Neuronal stem cell (in vitro differentiated cells): ENCODE results near the gene POLR1A.

ENCODE experiments used
- DNase-seq: peaks from one replicate; pipeline ENCODE4 v3.0.0-alpha.2; 2013; ENCODE audit warnings: low spot score
- H2AFZ ChIP-seq: one replicate; pipeline ENCODE4 v1.6.1; 2013; ENCODE audit warnings: mild to moderate bottlenecking, low read length, inconsistent platforms
- H2AK5ac ChIP-seq: 2 replicates; pipeline ENCODE4 v1.6.1; 2013; ENCODE audit warnings: low read depth, mild to moderate bottlenecking, inconsistent platforms, low read length, moderate library complexity, mixed read lengths
- H2BK120ac ChIP-seq: 2 replicates; pipeline ENCODE4 v1.6.1; 2013; ENCODE audit warnings: low read depth, mild to moderate bottlenecking, inconsistent platforms, low read length, moderate library complexity, mixed read lengths
- H2BK12ac ChIP-seq: one replicate; pipeline ENCODE4 v1.6.1; 2013; ENCODE audit warnings: low read length, inconsistent platforms
- H2BK15ac ChIP-seq: 2 replicates; pipeline ENCODE4 v1.6.1; 2013; ENCODE audit warnings: mild to moderate bottlenecking, low read length, inconsistent platforms, mixed read lengths
- H2BK5ac ChIP-seq: one replicate; pipeline ENCODE4 v1.6.1; 2013; ENCODE audit warnings: inconsistent platforms, mild to moderate bottlenecking, low read length, moderate library complexity
- H3K14ac ChIP-seq: one replicate; pipeline ENCODE4 v1.6.1; 2013; ENCODE audit warnings: low read length, inconsistent platforms
- H3K18ac ChIP-seq: 2 replicates; pipeline ENCODE4 v1.6.1; 2013; ENCODE audit warnings: low read length, inconsistent platforms
- H3K23ac ChIP-seq: 2 replicates; pipeline ENCODE4 v1.6.1; 2013; ENCODE audit warnings: low read depth, mild to moderate bottlenecking, mixed read lengths, low read length, inconsistent platforms; ENCODE audit not compliant: poor library complexity
- H3K27ac ChIP-seq: replicated peaks from 3 replicates; pipeline ENCODE4 v1.5.1; 2013; ENCODE audit warnings: low read length, inconsistent platforms
- H3K27me3 ChIP-seq, 3 experiments: 2 replicates each; pipeline ENCODE4 v1.6.1; 2013; ENCODE audit warnings: low read length in 3 of 3, mild to moderate bottlenecking in 2 of 3, inconsistent platforms in 1 of 3, low read depth in 1 of 3, mixed read lengths in 1 of 3, moderate library complexity in 1 of 3; ENCODE audit not compliant: control insufficient read depth in 3 of 3, insufficient read depth in 3 of 3
- H3K36me3 ChIP-seq, 2 donors: replicated peaks in 1 of 2; 2 replicates each; pipeline ENCODE4 v1.6.1; 2013; ENCODE audit warnings: low read length in 2 of 2; ENCODE audit not compliant: control insufficient read depth in 2 of 2, insufficient read depth in 2 of 2
- H3K4ac ChIP-seq: 2 replicates; pipeline ENCODE4 v1.6.1; 2013; ENCODE audit warnings: inconsistent platforms, mild to moderate bottlenecking, low read length, moderate library complexity
- H3K4me1 ChIP-seq, 2 donors: 1 replicate in 1 of 2; 2 replicates in 1 of 2; pipeline ENCODE4 v1.6.1; 2013; ENCODE audit warnings: low read length in 2 of 2, low read depth in 1 of 2; ENCODE audit not compliant: control insufficient read depth in 2 of 2, insufficient read depth in 1 of 2
- H3K4me2 ChIP-seq: one replicate; pipeline ENCODE4 v1.6.1; 2013; ENCODE audit warnings: mild to moderate bottlenecking, low read length, inconsistent platforms; ENCODE audit not compliant: insufficient read depth, poor library complexity, severe bottlenecking
- H3K4me3 ChIP-seq, 2 donors: 2 replicates each; pipeline ENCODE4 v1.5.1; 2013; ENCODE audit warnings: low read length in 2 of 2, mild to moderate bottlenecking in 2 of 2, inconsistent platforms in 1 of 2, moderate library complexity in 1 of 2
- H3K79me1 ChIP-seq: one replicate; pipeline ENCODE4 v1.6.1; 2013; ENCODE audit warnings: low read depth, mild to moderate bottlenecking, inconsistent platforms, low read length, moderate library complexity
- H3K9ac ChIP-seq: one replicate; pipeline ENCODE4 v1.6.1; 2013; ENCODE audit warnings: mild to moderate bottlenecking, low read depth, low read length, inconsistent platforms; ENCODE audit not compliant: poor library complexity
- H3K9me3 ChIP-seq, 2 donors: replicated peaks in 1 of 2; 2 replicates each; pipeline versions ENCODE3 to v1.6.1; 2013; ENCODE audit warnings: low read length in 2 of 2, mild to moderate bottlenecking in 2 of 2, inconsistent platforms in 1 of 2, low read depth in 1 of 2, mixed read lengths in 1 of 2, moderate library complexity in 1 of 2; ENCODE audit not compliant: control insufficient read depth in 2 of 2, insufficient read depth in 1 of 2
- H4K8ac ChIP-seq: one replicate; pipeline ENCODE4 v1.6.1; 2013; ENCODE audit warnings: low read depth, mild to moderate bottlenecking, inconsistent platforms, low read length, moderate library complexity
- H4K91ac ChIP-seq: one replicate; pipeline ENCODE4 v1.6.1; 2013; ENCODE audit warnings: low read length, low read depth, mild to moderate bottlenecking, inconsistent platforms; ENCODE audit not compliant: poor library complexity
- WGBS, 2 donors: extraction: QIAGEN DNeasy Blood & Tissue Kit; methylation state at CpG; one replicate each; pipeline ENCODE4 v1.1.7; 2013; ENCODE audit warnings: missing lambda C conversion rate in 2 of 2, mixed read lengths in 1 of 2; ENCODE audit not compliant: insufficient read length in 2 of 2, insufficient replicate concordance in 1 of 2; ENCODE audit errors: extremely low coverage in 2 of 2; 5-methylcytosine and 5-hydroxymethylcytosine counted together

POLR1A gene

DNA sequence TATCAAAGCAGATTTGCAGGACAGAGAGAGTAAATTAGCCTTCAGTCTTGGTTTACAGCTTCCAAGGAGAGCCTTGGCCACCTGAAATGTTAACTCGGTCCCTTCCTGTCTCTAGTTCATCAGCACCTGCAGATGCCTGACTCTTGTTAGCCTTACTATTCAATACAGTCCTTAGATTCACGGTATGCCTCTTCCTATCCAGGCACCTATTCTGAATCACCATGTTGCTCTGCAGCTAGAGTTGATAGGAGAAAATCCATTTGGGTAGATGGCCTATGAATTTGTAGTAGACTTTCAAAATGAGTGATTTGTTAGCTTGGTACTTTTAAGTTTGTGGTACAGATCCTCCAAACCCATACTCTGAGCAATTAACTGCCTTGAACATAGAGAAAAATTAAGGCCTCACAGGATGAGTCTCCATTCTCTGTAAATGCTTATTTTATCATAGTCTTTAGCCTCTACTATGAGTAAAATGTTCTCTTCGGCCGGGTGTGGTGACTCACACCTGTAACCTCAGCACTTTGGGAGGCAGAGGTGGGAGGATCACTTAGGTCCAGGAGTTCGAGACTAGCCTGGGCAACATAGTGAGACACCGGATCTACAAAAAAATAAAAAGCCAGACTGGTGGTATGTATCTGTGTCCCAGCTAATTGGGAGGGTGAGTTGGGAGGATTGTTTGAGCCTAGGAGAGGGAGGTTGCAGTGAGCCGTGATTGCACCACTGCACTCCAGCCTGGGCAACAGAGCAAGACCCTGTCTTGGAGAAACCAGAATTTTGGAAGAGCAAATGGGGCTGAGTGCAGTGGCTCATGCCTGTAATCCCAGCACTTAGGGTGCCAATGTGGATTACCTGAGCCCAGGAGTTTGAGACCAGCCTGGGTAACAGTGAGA lies 33.3 kb upstream of the POLR1A start:
- Histone ChIP-seq H3K4me3 (no peak overlapping the region), H3K4me1 (no peaks in the 10 kb centered on the region), H3K36me3 (peaks cover 46 to 98% of the 10 kb centered on the region in 2 donors), H2AFZ (no peak overlapping the region), H3K18ac (no peak overlapping the region), H3K27me3 (no peaks in the 10 kb centered on the region), H2BK15ac (no peak overlapping the region), H2BK120ac (no peak overlapping the region), H3K79me1 (no peaks in the 10 kb centered on the region), H2BK12ac (no peak overlapping the region), H4K91ac (no peak overlapping the region), H3K4ac (no peak overlapping the region), H4K8ac (no peak overlapping the region), H3K9ac (no peak overlapping the region), H3K14ac (no peak overlapping the region), H3K4me2 (no peak overlapping the region), H2BK5ac (no peak overlapping the region), H3K27ac (no peak overlapping the region), H3K9me3 (no peaks in the 10 kb centered on the region), H3K23ac (no peak overlapping the region), H2AK5ac (no peak overlapping the region)
- no CpG with 5 or more reads among the region's 7 CpGs for WGBS, 2 donors
- DNase-seq: no peak

GRCh38 chr2:86136141-86136540 lies 30.5 kb upstream of the POLR1A start:
- no CpG with 5 or more reads among the region's 2 CpGs for WGBS, 2 donors
- Histone ChIP-seq H2AFZ (no peak overlapping the region), H2BK12ac (no peak overlapping the region), H3K9me3 (no peaks in the 10 kb centered on the region), H3K27me3 (no peaks in the 10 kb centered on the region), H3K4ac (no peak overlapping the region), H3K14ac (no peak overlapping the region), H3K9ac (no peak overlapping the region), H2BK15ac (no peak overlapping the region), H3K79me1 (no peaks in the 10 kb centered on the region), H3K27ac (no peak overlapping the region), H3K4me1 (no peaks in the 10 kb centered on the region), H4K8ac (no peak overlapping the region), H3K4me3 (no peak overlapping the region), H2AK5ac (no peak overlapping the region), H2BK120ac (no peak overlapping the region), H4K91ac (no peak overlapping the region), H2BK5ac (no peak overlapping the region), H3K23ac (no peak overlapping the region), H3K36me3 (peaks cover 48 to 100% of the 10 kb centered on the region in 2 donors), H3K4me2 (no peak overlapping the region), H3K18ac (no peak overlapping the region)
- no peak for DNase-seq

GRCh38 chr2:86135653-86136052 lies 30.0 kb upstream of the POLR1A start:
- H3K14ac ChIP-seq: no peak overlapping the region
- WGBS, 2 donors: no CpG with 5 or more reads among the region's 5 CpGs
- H2BK12ac ChIP-seq: no peak overlapping the region
- no peak overlapping the region for H3K4ac ChIP-seq
- no peaks in the 10 kb centered on the region for H3K79me1 ChIP-seq
- H3K4me1 ChIP-seq: no peaks in the 10 kb centered on the region
- no peak overlapping the region for H3K23ac ChIP-seq
- no peak overlapping the region for H2BK5ac ChIP-seq
- no peak for DNase-seq
- no peak overlapping the region for H2AFZ ChIP-seq
- H2BK15ac ChIP-seq: no peak overlapping the region
- peaks cover 46 to 100% of the 10 kb centered on the region in 2 donors for H3K36me3 ChIP-seq
- no peak overlapping the region for H3K27ac ChIP-seq
- no peak overlapping the region for H3K18ac ChIP-seq
- H2AK5ac ChIP-seq: no peak overlapping the region
- no peak overlapping the region for H4K91ac ChIP-seq
- H3K27me3 ChIP-seq: no peaks in the 10 kb centered on the region
- H4K8ac ChIP-seq: no peak overlapping the region
- no peak overlapping the region for H3K9ac ChIP-seq
- no peak overlapping the region for H3K4me2 ChIP-seq
- H3K4me3 ChIP-seq: no peak overlapping the region
- no peaks in the 10 kb centered on the region for H3K9me3 ChIP-seq
- H2BK120ac ChIP-seq: no peak overlapping the region

DNA sequence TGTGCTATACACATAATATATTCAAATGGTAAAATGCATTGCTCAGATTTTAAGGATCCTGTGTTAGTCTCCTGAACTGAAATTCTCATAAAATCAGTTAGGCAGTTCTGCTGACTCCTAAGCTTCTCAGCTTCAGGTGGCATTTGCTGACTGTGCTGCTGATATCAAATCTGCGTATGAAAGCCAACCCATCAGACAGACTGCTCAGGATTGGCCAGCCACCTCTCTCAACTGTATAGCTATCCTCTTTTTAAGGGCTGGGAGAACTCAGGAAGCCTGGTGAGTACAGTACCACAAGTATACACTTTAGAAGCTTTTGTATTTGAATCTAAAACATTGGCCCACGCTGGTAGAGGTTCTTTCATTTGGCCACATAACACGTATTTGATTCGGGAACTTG lies 29.0 kb upstream of the POLR1A start:
- no peak overlapping the region for H3K9ac ChIP-seq
- no peaks in the 10 kb centered on the region for H3K79me1 ChIP-seq
- no peaks in the 10 kb centered on the region for H3K27me3 ChIP-seq
- no peak overlapping the region for H2BK12ac ChIP-seq
- no peak overlapping the region for H3K4me2 ChIP-seq
- no peak overlapping the region for H3K4me3 ChIP-seq
- no peak for DNase-seq
- no peak overlapping the region for H2BK15ac ChIP-seq
- no peak overlapping the region for H2AFZ ChIP-seq
- H3K4ac ChIP-seq: no peak overlapping the region
- no peak overlapping the region for H3K27ac ChIP-seq
- no peak overlapping the region for H4K91ac ChIP-seq
- no peaks in the 10 kb centered on the region for H3K9me3 ChIP-seq
- no peak overlapping the region for H3K18ac ChIP-seq
- H2BK120ac ChIP-seq: no peak overlapping the region
- H3K23ac ChIP-seq: no peak overlapping the region
- H2AK5ac ChIP-seq: no peak overlapping the region
- no peak overlapping the region for H4K8ac ChIP-seq
- no peak overlapping the region for H2BK5ac ChIP-seq
- H3K36me3 ChIP-seq: peaks cover 49 to 100% of the 10 kb centered on the region in 2 donors
- H3K14ac ChIP-seq: no peak overlapping the region
- no peaks in the 10 kb centered on the region for H3K4me1 ChIP-seq
- no CpG with 5 or more reads among the region's 4 CpGs for WGBS, 2 donors
